Mononuclear cell (primary cell): ENCODE results near the gene CD40LG. TPM values are rescaled to one million over a fixed set of nuclear protein-coding genes. Genes with fewer than 3 reads are reported as not detected.

ENCODE experiments used
- H3K27me3 ChIP-seq: 2 replicates; pipeline ENCODE4 v1.6.0; 2011; ENCODE audit warnings: low read length, control low read depth; ENCODE audit not compliant: insufficient read depth
- H3K4me1 ChIP-seq: 2 replicates; pipeline ENCODE4 v1.5.1; 2011; ENCODE audit warnings: mild to moderate bottlenecking, low read length, control low read depth; ENCODE audit not compliant: insufficient read depth
- H3K4me3 ChIP-seq: 2 replicates; pipeline ENCODE4 v1.5.1; 2011; ENCODE audit warnings: mild to moderate bottlenecking, low read length, moderate library complexity
- H3K9me3 ChIP-seq: 2 replicates; pipeline ENCODE4 v1.5.1; 2011; ENCODE audit warnings: low read depth, mild to moderate bottlenecking, control low read depth, low read length
- total RNA-seq: library from RNA; depleted of rRNA; stranded (reverse); fragments of >200 nt; gene quantifications from one replicate; pipeline ENCODE4 v1.2.3, GENCODE V29; 2012

Gene CD40LG
- total RNA-seq, 1 donor, result 18.4 TPM

GRCh38 chrX:136665258-136665900 is 17.4 kb downstream of the CD40LG start:
- Histone ChIP-seq H3K27me3 (no peaks in the 10 kb centered on the region), H3K4me3 (no peak overlapping the region), H3K9me3 (no peaks in the 10 kb centered on the region), H3K4me1 (peaks cover 29% of the 10 kb centered on the region)

GRCh38 chrX:136666088-136666487 is 18.1 kb downstream of the CD40LG start:
- Histone ChIP-seq H3K27me3 (no peaks in the 10 kb centered on the region), H3K4me3 (no peak overlapping the region), H3K4me1 (peaks cover 29% of the 10 kb centered on the region), H3K9me3 (no peaks in the 10 kb centered on the region)

GRCh38 chrX:136667446-136668168 is 19.6 kb downstream of the CD40LG start:
- peaks cover 31% of the 10 kb centered on the region for H3K4me1 ChIP-seq
- H3K27me3 ChIP-seq, result no peaks in the 10 kb centered on the region
- H3K4me3 ChIP-seq, result no peak overlapping the region
- no peaks in the 10 kb centered on the region for H3K9me3 ChIP-seq

GRCh38 chrX:136671006-136671610 is 23.1 kb downstream of the CD40LG start:
- H3K4me3 ChIP-seq, result no peak overlapping the region
- H3K9me3 ChIP-seq, result no peaks in the 10 kb centered on the region
- H3K27me3 ChIP-seq, result no peaks in the 10 kb centered on the region
- peaks cover 22% of the 10 kb centered on the region for H3K4me1 ChIP-seq

- peaks cover 12% of the 10 kb centered on the region for H3K4me1 ChIP-seq
- no peaks in the 10 kb centered on the region for H3K9me3 ChIP-seq
- no peaks in the 10 kb centered on the region for H3K27me3 ChIP-seq
- H3K4me3 ChIP-seq, result no peak overlapping the region
Observed at GRCh38 chrX:136674270-136674985, 26.5 kb downstream of the CD40LG start.

- peaks cover 6% of the 10 kb centered on the region for H3K4me1 ChIP-seq
Observed at GRCh38 chrX:136679531-136679930, 31.6 kb downstream of the CD40LG start.

GRCh38 chrX:136684120-136684519 is 36.2 kb downstream of the CD40LG start:
- Histone ChIP-seq H3K4me1 (peaks cover 6% of the 10 kb centered on the region), H3K4me3 (no peak overlapping the region), H3K9me3 (no peaks in the 10 kb centered on the region), H3K27me3 (no peaks in the 10 kb centered on the region)

More at GRCh38 chrX:136679531-136679930, 31.6 kb downstream of the CD40LG start:
- Histone ChIP-seq H3K4me3 (no peak overlapping the region), H3K9me3 (no peaks in the 10 kb centered on the region), H3K27me3 (no peaks in the 10 kb centered on the region)

- Histone ChIP-seq H3K4me1 (peaks cover 29% of the 10 kb centered on the region), H3K4me3 (no peak overlapping the region), H3K27me3 (no peaks in the 10 kb centered on the region)
Observed at GRCh38 chrX:136687457-136687856, 39.5 kb downstream of the CD40LG start.

GRCh38 chrX:136689436-136689835 is 41.5 kb downstream of the CD40LG start:
- Histone ChIP-seq H3K4me1 (peaks cover 37% of the 10 kb centered on the region), H3K4me3 (no peak overlapping the region), H3K9me3 (no peaks in the 10 kb centered on the region), H3K27me3 (no peaks in the 10 kb centered on the region)

More at GRCh38 chrX:136687457-136687856, 39.5 kb downstream of the CD40LG start:
- no peaks in the 10 kb centered on the region for H3K9me3 ChIP-seq

GRCh38 chrX:136691028-136691809 is 43.3 kb downstream of the CD40LG start:
- H3K9me3 ChIP-seq, result no peaks in the 10 kb centered on the region
- H3K27me3 ChIP-seq, result no peaks in the 10 kb centered on the region
- peaks cover 37% of the 10 kb centered on the region for H3K4me1 ChIP-seq
- H3K4me3 ChIP-seq, result no peak overlapping the region

- no peaks in the 10 kb centered on the region for H3K9me3 ChIP-seq
- peaks cover 38% of the 10 kb centered on the region for H3K4me1 ChIP-seq
- no peaks in the 10 kb centered on the region for H3K27me3 ChIP-seq
- H3K4me3 ChIP-seq, result no peak overlapping the region
Observed at GRCh38 chrX:136692271-136692670, 44.3 kb downstream of the CD40LG start.

GRCh38 chrX:136694431-136695087 is 46.6 kb downstream of the CD40LG start:
- Histone ChIP-seq H3K9me3 (no peaks in the 10 kb centered on the region), H3K27me3 (no peaks in the 10 kb centered on the region), H3K4me1 (peaks cover 31% of the 10 kb centered on the region), H3K4me3 (no peak overlapping the region)

- Histone ChIP-seq H3K4me3 (no peak overlapping the region), H3K9me3 (no peaks in the 10 kb centered on the region), H3K27me3 (no peaks in the 10 kb centered on the region), H3K4me1 (peaks cover 15% of the 10 kb centered on the region)
Observed at GRCh38 chrX:136697156-136697555, 49.2 kb downstream of the CD40LG start.

GRCh38 chrX:136708348-136708747 is 60.4 kb downstream of the CD40LG start:
- Histone ChIP-seq H3K9me3 (no peaks in the 10 kb centered on the region), H3K27me3 (no peaks in the 10 kb centered on the region), H3K4me1 (peaks cover 15% of the 10 kb centered on the region), H3K4me3 (no peak overlapping the region)
